HEK293 (cell line): ENCODE results near the gene TRIM27.

ENCODE experiments used
- ZBTB7A ChIP-seq: fragments of 450-650 bp; formaldehyde crosslinking; IDR thresholded peaks from 2 replicates; pipeline ENCODE4 v1.5.1; 2016; ENCODE audit warnings: low read depth, missing biosample characterization, missing genetic modification characterization
- ZNF121 ChIP-seq: fragments of 450-650 bp; formaldehyde crosslinking; IDR thresholded peaks from 2 replicates; pipeline ENCODE4 v1.5.1; 2016; ENCODE audit warnings: missing biosample characterization, missing genetic modification characterization
- ZNF138 ChIP-seq: fragments of 450-650 bp; formaldehyde crosslinking; IDR thresholded peaks from 2 replicates; pipeline ENCODE4 v1.5.1; 2016; ENCODE audit warnings: missing biosample characterization, missing genetic modification characterization, borderline replicate concordance
- TF ChIP-seq, protein P1 (sequence below): fragments of 450-650 bp; formaldehyde crosslinking; IDR thresholded peaks from 2 replicates; pipeline ENCODE4 v1.5.1; 2016; ENCODE audit warnings: missing biosample characterization, missing genetic modification characterization

DNA sequence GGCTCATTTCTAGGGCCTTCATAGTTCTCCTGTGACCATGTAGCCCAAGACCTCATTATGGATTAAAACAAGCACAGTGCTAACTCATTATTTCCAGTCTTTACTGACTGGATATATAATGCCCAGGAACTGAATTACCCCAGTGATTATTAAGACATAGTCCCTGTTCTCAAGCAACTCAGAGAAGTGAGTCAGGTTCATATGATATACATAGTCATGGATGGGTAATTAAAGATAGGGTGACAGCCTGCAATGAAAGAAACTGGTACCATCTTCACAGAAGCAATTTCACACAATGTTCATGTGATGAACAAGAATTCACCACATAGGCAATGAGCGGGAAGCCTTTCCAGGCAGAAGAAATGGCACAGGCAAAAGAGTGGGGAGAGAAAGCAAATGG is 3.5 kb downstream of the TRIM27 start:
- TF ChIP-seq ZNF121, result no peak
- no peak for TF ChIP-seq ZNF138 (tag by site-specific recombination)
- TF ChIP-seq ZBTB7A (tag by site-specific recombination), result no peak
- TF ChIP-seq, protein P1, sequence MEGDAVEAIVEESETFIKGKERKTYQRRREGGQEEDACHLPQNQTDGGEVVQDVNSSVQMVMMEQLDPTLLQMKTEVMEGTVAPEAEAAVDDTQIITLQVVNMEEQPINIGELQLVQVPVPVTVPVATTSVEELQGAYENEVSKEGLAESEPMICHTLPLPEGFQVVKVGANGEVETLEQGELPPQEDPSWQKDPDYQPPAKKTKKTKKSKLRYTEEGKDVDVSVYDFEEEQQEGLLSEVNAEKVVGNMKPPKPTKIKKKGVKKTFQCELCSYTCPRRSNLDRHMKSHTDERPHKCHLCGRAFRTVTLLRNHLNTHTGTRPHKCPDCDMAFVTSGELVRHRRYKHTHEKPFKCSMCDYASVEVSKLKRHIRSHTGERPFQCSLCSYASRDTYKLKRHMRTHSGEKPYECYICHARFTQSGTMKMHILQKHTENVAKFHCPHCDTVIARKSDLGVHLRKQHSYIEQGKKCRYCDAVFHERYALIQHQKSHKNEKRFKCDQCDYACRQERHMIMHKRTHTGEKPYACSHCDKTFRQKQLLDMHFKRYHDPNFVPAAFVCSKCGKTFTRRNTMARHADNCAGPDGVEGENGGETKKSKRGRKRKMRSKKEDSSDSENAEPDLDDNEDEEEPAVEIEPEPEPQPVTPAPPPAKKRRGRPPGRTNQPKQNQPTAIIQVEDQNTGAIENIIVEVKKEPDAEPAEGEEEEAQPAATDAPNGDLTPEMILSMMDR (tag by site-specific recombination), result no peak
